ENCODE data around the gene LENG1. TPM values are rescaled to one million over a fixed set of nuclear protein-coding genes. Genes with fewer than 3 reads are reported as not detected.
"Not testable (repeated sequence)": the region's sequence is repeated elsewhere in the genome, so short reads cannot be mapped to it uniquely, and the experiment has no call there.

The LENG1 gene
- total RNA-seq, 2 donors from 2014 or later = 3.6 to 4.0 TPM

DNA sequence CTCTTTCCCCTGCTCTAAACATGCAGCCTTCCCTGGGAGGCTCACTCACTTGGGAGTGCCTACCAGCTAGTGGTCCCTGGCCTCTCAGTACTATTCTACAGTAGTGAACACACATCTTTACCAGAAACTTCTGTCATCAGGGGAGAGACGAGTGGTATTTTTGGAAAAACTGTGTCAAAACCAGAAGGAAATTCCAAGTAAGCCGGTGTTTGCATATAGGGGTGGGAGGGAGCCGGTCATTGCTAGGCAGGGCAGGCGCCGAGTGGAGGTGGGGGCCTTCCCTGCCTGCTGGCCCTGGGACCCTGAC is 48.1 kb upstream of the LENG1 start:
- Mint-ChIP-seq H3K36me3 (ENCODE audit: low read depth) (peaks cover 69% of the 10 kb centered on the region), H3K9me3 (no peaks in the 10 kb centered on the region), H3K4me1 (peaks cover 42% of the 10 kb centered on the region), H3K4me3 (no peak overlapping the region), H3K27me3 (ENCODE audit: insufficient read depth) (no peaks in the 10 kb centered on the region), H3K27ac (peak overlapping the region; percentile 91)
- Histone ChIP-seq H3K27ac (ENCODE audit: low read depth, low read length) (no peak overlapping the region), H3K9ac (ENCODE audit: extremely low read depth, low read length, poor library complexity, severe bottlenecking) (no peak overlapping the region), H3K9me3 (ENCODE audit: control insufficient read depth, low read length) (no peaks in the 10 kb centered on the region), H3K4me1 (ENCODE audit: control insufficient read depth, insufficient read depth, low read length) (peaks cover 16% of the 10 kb centered on the region), H3K27me3 (ENCODE audit: control insufficient read depth, insufficient read depth, low read length, poor library complexity, severe bottlenecking) (no peaks in the 10 kb centered on the region), H3K36me3 (ENCODE audit: control insufficient read depth, insufficient read depth, low read length) (peaks cover 51% of the 10 kb centered on the region), H3K4me3 (ENCODE audit: low read length) (no peak overlapping the region)
- TF ChIP-seq, protein P1, sequence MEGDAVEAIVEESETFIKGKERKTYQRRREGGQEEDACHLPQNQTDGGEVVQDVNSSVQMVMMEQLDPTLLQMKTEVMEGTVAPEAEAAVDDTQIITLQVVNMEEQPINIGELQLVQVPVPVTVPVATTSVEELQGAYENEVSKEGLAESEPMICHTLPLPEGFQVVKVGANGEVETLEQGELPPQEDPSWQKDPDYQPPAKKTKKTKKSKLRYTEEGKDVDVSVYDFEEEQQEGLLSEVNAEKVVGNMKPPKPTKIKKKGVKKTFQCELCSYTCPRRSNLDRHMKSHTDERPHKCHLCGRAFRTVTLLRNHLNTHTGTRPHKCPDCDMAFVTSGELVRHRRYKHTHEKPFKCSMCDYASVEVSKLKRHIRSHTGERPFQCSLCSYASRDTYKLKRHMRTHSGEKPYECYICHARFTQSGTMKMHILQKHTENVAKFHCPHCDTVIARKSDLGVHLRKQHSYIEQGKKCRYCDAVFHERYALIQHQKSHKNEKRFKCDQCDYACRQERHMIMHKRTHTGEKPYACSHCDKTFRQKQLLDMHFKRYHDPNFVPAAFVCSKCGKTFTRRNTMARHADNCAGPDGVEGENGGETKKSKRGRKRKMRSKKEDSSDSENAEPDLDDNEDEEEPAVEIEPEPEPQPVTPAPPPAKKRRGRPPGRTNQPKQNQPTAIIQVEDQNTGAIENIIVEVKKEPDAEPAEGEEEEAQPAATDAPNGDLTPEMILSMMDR (conservative IDR thresholded peaks at IDR 0.05) = no peak
- DNase-seq = no peak
- 94 to 97% methylated on average over 5 of the region's 5 CpGs for WGBS, 2 experiments (ENCODE audit: insufficient coverage in 1 of 2, insufficient read length in 1 of 2)

DNA sequence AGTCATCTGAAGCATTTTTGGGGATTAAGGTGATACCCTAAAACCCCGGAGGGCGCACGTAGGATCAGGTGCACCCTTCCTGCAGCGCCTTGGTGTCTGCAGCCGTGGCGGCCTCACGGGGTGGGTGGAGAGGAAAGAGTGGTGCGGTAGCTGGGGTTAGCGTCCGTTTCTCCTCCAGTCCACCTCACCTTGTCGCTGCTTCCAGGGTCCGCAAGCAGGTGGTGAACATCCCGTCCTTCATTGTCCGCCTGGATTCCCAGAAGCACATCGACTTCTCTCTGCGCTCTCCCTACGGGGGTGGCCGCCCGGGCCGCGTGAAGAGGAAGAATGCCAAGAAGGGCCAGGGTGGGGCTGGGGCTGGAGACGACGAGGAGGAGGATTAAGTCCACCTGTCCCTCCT is 47.7 kb upstream of the LENG1 start:
- H3K27me3 ChIP-seq (ENCODE audit: control insufficient read depth, insufficient read depth, low read length, poor library complexity, severe bottlenecking); H3K9me3 Mint-ChIP-seq; H3K4me3 Mint-ChIP-seq; H3K4me3 ChIP-seq (ENCODE audit: low read length); H3K9me3 ChIP-seq (ENCODE audit: control insufficient read depth, low read length); H3K27me3 Mint-ChIP-seq (ENCODE audit: insufficient read depth); DNase-seq; H3K9ac ChIP-seq (ENCODE audit: extremely low read depth, low read length, poor library complexity, severe bottlenecking); H3K27ac ChIP-seq (ENCODE audit: low read depth, low read length): not testable (repeated sequence)
- Mint-ChIP-seq H3K4me1 (peaks cover 46% of the 10 kb centered on the region), H3K36me3 (ENCODE audit: low read depth) (peaks cover 73% of the 10 kb centered on the region), H3K27ac (peak overlapping the region; percentile 91)
- 96% methylated on average over 5 to 23 of the region's 23 CpGs for WGBS, 2 experiments (ENCODE audit: insufficient coverage in 1 of 2, insufficient read length in 1 of 2)
- Histone ChIP-seq H3K4me1 (ENCODE audit: control insufficient read depth, insufficient read depth, low read length) (peaks cover 16% of the 10 kb centered on the region), H3K36me3 (ENCODE audit: control insufficient read depth, insufficient read depth, low read length) (peaks cover 56% of the 10 kb centered on the region)

DNA sequence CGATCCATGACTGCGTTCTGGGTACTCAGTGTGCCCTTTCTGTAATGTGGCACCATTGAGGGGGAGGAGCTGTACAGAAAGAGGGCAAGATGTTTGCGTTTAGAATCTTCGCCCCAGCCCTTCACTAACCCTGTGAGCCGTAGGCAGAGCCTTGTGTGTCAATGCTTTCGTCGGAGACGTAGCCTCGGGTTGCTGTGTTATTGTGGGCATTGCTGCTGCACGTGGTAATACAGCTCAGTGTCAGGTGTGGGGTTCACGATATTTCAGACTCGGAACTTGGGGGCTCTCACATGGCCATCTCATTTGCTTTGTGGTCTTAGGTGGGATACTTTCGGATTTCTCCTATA is 47.3 kb upstream of the LENG1 start:
- H3K9ac ChIP-seq (ENCODE audit: extremely low read depth, low read length, poor library complexity, severe bottlenecking) = no peak overlapping the region
- H3K27me3 Mint-ChIP-seq (ENCODE audit: insufficient read depth) = no peaks in the 10 kb centered on the region
- H3K4me3 ChIP-seq (ENCODE audit: low read length) = no peak overlapping the region
- DNase-seq = no peak
- H3K27ac Mint-ChIP-seq = no peak overlapping the region
- TF ChIP-seq, protein P1 (conservative IDR thresholded peaks at IDR 0.05) = no peak
- no peaks in the 10 kb centered on the region for H3K9me3 ChIP-seq (ENCODE audit: control insufficient read depth, low read length)
- H3K27ac ChIP-seq (ENCODE audit: low read depth, low read length) = no peak overlapping the region
- peaks cover 50% of the 10 kb centered on the region for H3K4me1 Mint-ChIP-seq
- peaks cover 16% of the 10 kb centered on the region for H3K4me1 ChIP-seq (ENCODE audit: control insufficient read depth, insufficient read depth, low read length)
- 89 to 95% methylated on average over 10 to 13 of the region's 13 CpGs for WGBS, 2 experiments (ENCODE audit: insufficient coverage in 1 of 2, insufficient read length in 1 of 2)
- peaks cover 59% of the 10 kb centered on the region for H3K36me3 ChIP-seq (ENCODE audit: control insufficient read depth, insufficient read depth, low read length)
- H3K27me3 ChIP-seq (ENCODE audit: control insufficient read depth, insufficient read depth, low read length, poor library complexity, severe bottlenecking) = no peaks in the 10 kb centered on the region
- no peaks in the 10 kb centered on the region for H3K9me3 Mint-ChIP-seq
- peaks cover 76% of the 10 kb centered on the region for H3K36me3 Mint-ChIP-seq (ENCODE audit: low read depth)
- H3K4me3 Mint-ChIP-seq = no peak overlapping the region

All from endodermal cell (in vitro differentiated cells).